Activated naive CD8-positive, alpha-beta T cell treated with anti-CD3 and anti-CD28 coated beads for 36 hours (primary cell): ENCODE data around the gene RO60. TPM values are rescaled to one million over a fixed set of nuclear protein-coding genes. Genes with fewer than 3 reads are reported as not detected.

Source experiments
- DNase-seq: peaks from one replicate; pipeline ENCODE4 v3.0.0; 2021
- H3K27ac Mint-ChIP-seq: one replicate; pipeline ENCODE4 v1.8.0; 2022; ENCODE audit warnings: mild to moderate bottlenecking, moderate library complexity, mixed read lengths
- H3K27me3 Mint-ChIP-seq: one replicate; pipeline ENCODE4 v1.8.0; 2022; ENCODE audit warnings: mild to moderate bottlenecking, mixed read lengths
- H3K36me3 Mint-ChIP-seq: one replicate; pipeline ENCODE4 v1.8.0; 2021; ENCODE audit warnings: mild to moderate bottlenecking, mixed read lengths
- H3K4me1 Mint-ChIP-seq: one replicate; pipeline ENCODE4 v1.8.0; 2021; ENCODE audit warnings: mixed read lengths
- H3K4me3 Mint-ChIP-seq: one replicate; pipeline ENCODE4 v1.8.0; 2022; ENCODE audit warnings: mild to moderate bottlenecking, moderate library complexity, mixed read lengths
- H3K9me3 Mint-ChIP-seq: one replicate; pipeline ENCODE4 v1.8.0; 2022; ENCODE audit warnings: mixed read lengths
- total RNA-seq, 2 experiments: library from RNA; stranded (reverse); gene quantifications; one replicate each; pipeline ENCODE4 v1.2.3, GENCODE V29; 2021

The RO60 gene
- total RNA-seq, 2 experiments from 2014 or later, result 58.2 to 62.0 TPM

- DNase-seq, result no peak
- no peaks in the 10 kb centered on the region for H3K27me3 Mint-ChIP-seq
- no peak overlapping the region for H3K4me3 Mint-ChIP-seq
- H3K9me3 Mint-ChIP-seq, result no peaks in the 10 kb centered on the region
- peaks cover 4% of the 10 kb centered on the region for H3K4me1 Mint-ChIP-seq
- peaks cover 32% of the 10 kb centered on the region for H3K36me3 Mint-ChIP-seq
- H3K27ac Mint-ChIP-seq, result no peak overlapping the region
These were observed 18.6 kb downstream of the RO60 start for GRCh38 chr1:193077991-193078390.

DNA sequence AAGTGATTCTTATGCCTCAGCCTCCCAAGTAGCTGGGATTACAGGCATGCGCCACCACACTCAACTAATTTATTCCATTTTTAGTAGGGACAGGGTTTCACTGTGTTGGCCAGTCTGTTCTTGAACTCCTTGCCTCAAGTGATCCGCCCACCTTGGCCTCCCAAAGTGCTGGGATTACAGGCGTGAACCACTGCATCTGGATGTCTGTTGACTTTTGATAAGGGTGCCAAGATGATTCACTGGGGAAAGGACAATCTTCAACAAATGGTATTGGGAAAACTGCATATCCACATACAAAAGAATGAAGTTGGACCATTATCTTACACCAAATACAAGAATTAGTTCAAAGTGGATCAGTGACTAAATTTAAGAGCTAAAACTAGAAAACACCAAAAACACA lies 19.8 kb downstream of the RO60 start:
- no peak overlapping the region for H3K27ac Mint-ChIP-seq
- H3K9me3 Mint-ChIP-seq, result no peaks in the 10 kb centered on the region
- peaks cover 4% of the 10 kb centered on the region for H3K4me1 Mint-ChIP-seq
- no peak for DNase-seq
- H3K36me3 Mint-ChIP-seq, result peaks cover 29% of the 10 kb centered on the region
- H3K27me3 Mint-ChIP-seq, result no peaks in the 10 kb centered on the region
- H3K4me3 Mint-ChIP-seq, result no peak overlapping the region

GRCh38 chr1:193083365-193084088 lies 24.1 kb downstream of the RO60 start:
- Mint-ChIP-seq H3K36me3 (peaks cover 19% of the 10 kb centered on the region), H3K4me3 (no peak overlapping the region), H3K27ac (no peak overlapping the region), H3K27me3 (no peaks in the 10 kb centered on the region), H3K4me1 (no peaks in the 10 kb centered on the region), H3K9me3 (no peaks in the 10 kb centered on the region)
- DNase-seq, result no peak

DNA sequence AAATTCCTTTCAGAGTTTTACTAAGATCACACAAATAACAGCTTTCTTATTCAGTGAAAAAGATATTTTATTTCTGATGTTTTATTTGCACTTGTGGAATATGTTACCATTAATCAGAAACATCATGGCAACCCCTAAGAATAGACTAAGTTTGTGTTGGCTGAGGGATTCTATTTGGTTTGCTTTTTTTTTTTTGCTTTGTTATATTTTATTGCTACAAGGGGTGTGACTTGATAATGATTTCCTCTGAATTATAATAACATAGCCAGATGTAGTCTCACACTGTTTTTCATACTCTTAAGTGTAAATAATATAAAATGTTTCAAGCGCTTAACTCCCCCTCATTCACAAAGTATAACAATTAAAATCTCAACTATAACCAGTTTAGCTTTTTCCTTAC lies 25.9 kb downstream of the RO60 start:
- Mint-ChIP-seq H3K4me1 (no peaks in the 10 kb centered on the region), H3K27me3 (no peaks in the 10 kb centered on the region), H3K36me3 (peaks cover 11% of the 10 kb centered on the region), H3K4me3 (no peak overlapping the region), H3K9me3 (no peaks in the 10 kb centered on the region), H3K27ac (no peak overlapping the region)
- no peak for DNase-seq

GRCh38 chr1:193086342-193086741 lies 26.9 kb downstream of the RO60 start:
- peaks cover 11% of the 10 kb centered on the region for H3K36me3 Mint-ChIP-seq
- H3K9me3 Mint-ChIP-seq, result no peaks in the 10 kb centered on the region
- H3K4me1 Mint-ChIP-seq, result no peaks in the 10 kb centered on the region
- no peak overlapping the region for H3K27ac Mint-ChIP-seq
- DNase-seq, result no peak
- no peak overlapping the region for H3K4me3 Mint-ChIP-seq
- H3K27me3 Mint-ChIP-seq, result no peaks in the 10 kb centered on the region

DNA sequence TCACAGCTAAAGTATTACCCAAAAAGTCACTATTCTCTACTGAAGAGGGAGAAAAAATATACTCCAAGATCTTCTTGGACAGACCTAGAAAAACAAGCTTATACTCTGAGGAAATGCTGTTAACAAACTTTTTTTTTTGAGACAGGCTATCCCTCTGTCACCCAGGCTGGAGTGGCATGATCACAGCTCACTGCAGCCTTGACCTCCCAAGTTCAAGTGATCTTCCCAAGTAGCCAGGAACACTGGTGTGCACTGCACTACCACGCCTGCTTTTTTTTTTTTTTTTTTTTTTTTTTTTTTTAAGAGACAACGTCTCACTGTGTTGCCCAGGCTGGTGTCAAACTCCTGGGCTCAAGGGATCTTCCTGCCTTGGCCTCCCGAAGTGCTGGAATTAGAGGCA lies 28.5 kb downstream of the RO60 start:
- Mint-ChIP-seq H3K4me3 (no peak overlapping the region), H3K36me3 (peaks cover 7% of the 10 kb centered on the region), H3K27ac (no peak overlapping the region), H3K9me3 (no peaks in the 10 kb centered on the region), H3K27me3 (no peaks in the 10 kb centered on the region), H3K4me1 (no peaks in the 10 kb centered on the region)
- DNase-seq, result no peak

GRCh38 chr1:193090865-193091264 lies 31.5 kb downstream of the RO60 start:
- Mint-ChIP-seq H3K4me1 (no peaks in the 10 kb centered on the region), H3K4me3 (no peak overlapping the region), H3K9me3 (no peaks in the 10 kb centered on the region), H3K27ac (no peak overlapping the region), H3K36me3 (peaks cover 4% of the 10 kb centered on the region), H3K27me3 (no peaks in the 10 kb centered on the region)
- no peak for DNase-seq

- H3K9me3 Mint-ChIP-seq, result no peaks in the 10 kb centered on the region
- no peak overlapping the region for H3K27ac Mint-ChIP-seq
- peaks cover 6% of the 10 kb centered on the region for H3K36me3 Mint-ChIP-seq
These were observed 34.7 kb downstream of the RO60 start for GRCh38 chr1:193094112-193094511.

GRCh38 chr1:193102662-193103061 lies 43.2 kb downstream of the RO60 start:
- DNase-seq, result no peak
- Mint-ChIP-seq H3K27me3 (no peaks in the 10 kb centered on the region), H3K4me3 (no peak overlapping the region), H3K36me3 (peaks cover 8% of the 10 kb centered on the region), H3K4me1 (peaks cover 23% of the 10 kb centered on the region), H3K27ac (no peak overlapping the region), H3K9me3 (no peaks in the 10 kb centered on the region)

More at GRCh38 chr1:193094112-193094511, 34.7 kb downstream of the RO60 start:
- no peak for DNase-seq
- H3K4me3 Mint-ChIP-seq, result no peak overlapping the region
- no peaks in the 10 kb centered on the region for H3K27me3 Mint-ChIP-seq
- peaks cover 2% of the 10 kb centered on the region for H3K4me1 Mint-ChIP-seq

DNA sequence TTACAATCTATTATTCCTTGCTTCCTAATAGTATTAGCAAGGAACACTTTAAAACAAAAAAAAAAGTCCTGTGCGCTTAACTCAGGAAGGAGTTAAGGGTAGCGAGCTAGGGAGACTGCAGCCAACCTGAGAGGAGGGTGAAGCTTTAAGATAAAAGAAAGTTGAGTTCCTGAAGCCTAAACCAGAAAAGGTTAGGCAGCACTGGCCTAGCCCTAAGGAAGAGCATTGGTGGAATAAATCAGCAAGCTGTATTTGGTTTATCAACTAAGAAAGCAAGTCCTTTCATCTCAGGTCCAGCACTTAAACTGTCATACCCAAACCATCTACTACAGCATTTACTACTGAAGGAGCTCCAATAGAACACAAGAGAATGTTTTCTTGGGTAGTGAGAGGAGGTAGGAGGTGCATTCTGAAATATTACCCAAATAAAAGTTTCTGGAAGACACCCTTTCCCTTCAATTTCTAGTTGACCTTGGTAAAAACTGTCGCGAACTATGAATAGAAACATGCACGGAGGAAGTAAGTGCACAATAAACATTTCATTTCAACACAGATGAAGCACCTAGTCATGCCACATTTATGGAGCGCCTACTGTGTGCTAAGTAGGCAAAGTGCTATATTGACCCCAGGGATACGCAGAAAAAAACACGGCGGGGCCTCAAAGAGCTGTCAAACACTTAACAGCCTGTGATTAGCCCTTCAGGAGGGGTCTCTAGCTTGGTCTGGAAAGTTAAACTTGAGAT lies 44.5 kb downstream of the RO60 start:
- no peak for DNase-seq
- Mint-ChIP-seq H3K36me3 (peaks cover 8% of the 10 kb centered on the region), H3K4me1 (peaks cover 23% of the 10 kb centered on the region), H3K27me3 (no peaks in the 10 kb centered on the region), H3K4me3 (peak overlapping the region; percentile 89), H3K27ac (no peak overlapping the region), H3K9me3 (no peaks in the 10 kb centered on the region)

GRCh38 chr1:193104502-193104906 lies 45.1 kb downstream of the RO60 start:
- peak overlapping the region; percentile 69 for H3K27ac Mint-ChIP-seq
- H3K4me3 Mint-ChIP-seq, result peak overlapping the region; percentile 89
- peaks cover 23% of the 10 kb centered on the region for H3K4me1 Mint-ChIP-seq
- H3K9me3 Mint-ChIP-seq, result no peaks in the 10 kb centered on the region
- H3K36me3 Mint-ChIP-seq, result peaks cover 8% of the 10 kb centered on the region
- DNase-seq, result peak; percentile 36
- no peaks in the 10 kb centered on the region for H3K27me3 Mint-ChIP-seq

DNA sequence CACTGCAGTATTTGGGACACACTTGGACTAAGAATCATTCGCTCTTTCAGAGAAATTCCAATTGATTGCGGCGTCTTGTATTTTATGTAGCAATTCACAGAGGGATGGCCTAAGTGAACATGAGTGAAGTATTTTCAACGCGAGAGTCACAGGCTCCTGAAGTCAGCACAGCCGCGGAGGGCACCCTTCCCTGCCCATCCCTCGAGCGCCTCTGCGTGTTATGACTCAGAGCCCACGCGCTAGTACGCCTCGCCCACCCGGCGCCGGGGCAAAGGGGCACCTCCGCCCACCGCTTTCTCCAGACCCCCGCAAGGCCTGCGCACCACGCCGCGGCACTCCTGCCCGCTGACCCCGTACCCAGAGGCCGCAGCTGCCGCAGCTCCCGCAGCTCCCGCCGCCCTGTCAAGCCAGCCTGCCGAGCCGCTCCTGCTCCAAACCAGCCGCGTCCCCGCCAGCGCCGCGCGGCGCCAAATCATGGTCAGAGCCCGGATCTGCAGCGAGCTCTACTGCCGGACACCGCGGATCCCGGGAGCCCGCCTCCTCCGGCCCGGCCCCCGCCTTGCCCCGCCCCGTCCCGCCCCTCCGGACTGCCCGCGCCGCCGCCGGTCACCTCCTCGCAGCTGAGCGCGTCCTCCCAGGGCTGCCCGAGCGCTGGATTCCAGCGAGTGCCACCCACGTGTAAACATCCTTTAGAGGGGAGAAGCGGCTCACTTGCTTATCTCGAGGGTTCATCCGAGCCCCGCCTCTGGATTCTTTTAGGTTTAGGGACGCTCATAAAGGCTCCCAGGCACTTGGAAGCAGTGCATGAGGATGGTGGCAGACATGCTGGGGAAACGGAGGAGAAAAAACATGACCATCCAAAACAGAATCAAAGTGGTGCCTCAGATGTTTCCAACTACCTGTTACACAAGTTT lies 45.8 kb downstream of the RO60 start, which contains the start of gene GLRX2:
Gene GLRX2 (minus strand): TSS at position 508 of the 914 bp plus-strand sequence. CDS start 32 bp downstream, at position 476.
- DNase-seq, result peak; percentile 68
- no peaks in the 10 kb centered on the region for H3K9me3 Mint-ChIP-seq
- peak within 1 kb of the TSS; percentile 78 for H3K27ac Mint-ChIP-seq
- peaks cover 23% of the 10 kb centered on the region for H3K4me1 Mint-ChIP-seq
- H3K4me3 Mint-ChIP-seq, result peak within 1 kb of the TSS; percentile 89
- peaks cover 7% of the 10 kb centered on the region for H3K36me3 Mint-ChIP-seq
- no peaks in the 10 kb centered on the region for H3K27me3 Mint-ChIP-seq

- Mint-ChIP-seq H3K27ac (peak overlapping the region; percentile 78), H3K4me1 (peaks cover 23% of the 10 kb centered on the region), H3K27me3 (no peaks in the 10 kb centered on the region), H3K4me3 (peak overlapping the region; percentile 89), H3K9me3 (no peaks in the 10 kb centered on the region), H3K36me3 (peaks cover 5% of the 10 kb centered on the region)
- no peak for DNase-seq
These were observed 46.4 kb downstream of the RO60 start for GRCh38 chr1:193105821-193106177.

DNA sequence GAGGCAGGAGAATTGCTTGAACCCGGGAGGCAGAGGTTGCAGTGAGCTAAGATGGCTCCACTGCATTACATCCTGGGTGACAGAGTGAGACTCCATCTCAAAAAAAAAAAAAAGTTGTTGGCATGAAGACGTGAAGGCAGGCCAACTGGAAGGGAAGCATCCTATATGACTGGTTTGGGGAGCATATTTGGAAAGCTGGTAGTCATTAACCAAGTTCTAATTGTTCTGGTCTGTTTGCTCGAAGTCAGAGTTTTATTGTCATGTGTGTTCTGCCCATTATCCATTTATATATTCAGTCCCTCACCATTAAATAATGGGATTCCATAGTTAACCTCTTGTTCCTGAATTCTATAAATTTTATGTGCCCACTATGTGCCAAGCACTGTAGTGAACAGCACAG lies 49.1 kb downstream of the RO60 start:
- no peak overlapping the region for H3K4me3 Mint-ChIP-seq
- no peaks in the 10 kb centered on the region for H3K27me3 Mint-ChIP-seq
- H3K27ac Mint-ChIP-seq, result no peak overlapping the region
- peaks cover 11% of the 10 kb centered on the region for H3K4me1 Mint-ChIP-seq
- DNase-seq, result no peak
- no peaks in the 10 kb centered on the region for H3K9me3 Mint-ChIP-seq
- no peaks in the 10 kb centered on the region for H3K36me3 Mint-ChIP-seq
